ENCODE results near the gene SRSF12.

Gene SRSF12

DNA sequence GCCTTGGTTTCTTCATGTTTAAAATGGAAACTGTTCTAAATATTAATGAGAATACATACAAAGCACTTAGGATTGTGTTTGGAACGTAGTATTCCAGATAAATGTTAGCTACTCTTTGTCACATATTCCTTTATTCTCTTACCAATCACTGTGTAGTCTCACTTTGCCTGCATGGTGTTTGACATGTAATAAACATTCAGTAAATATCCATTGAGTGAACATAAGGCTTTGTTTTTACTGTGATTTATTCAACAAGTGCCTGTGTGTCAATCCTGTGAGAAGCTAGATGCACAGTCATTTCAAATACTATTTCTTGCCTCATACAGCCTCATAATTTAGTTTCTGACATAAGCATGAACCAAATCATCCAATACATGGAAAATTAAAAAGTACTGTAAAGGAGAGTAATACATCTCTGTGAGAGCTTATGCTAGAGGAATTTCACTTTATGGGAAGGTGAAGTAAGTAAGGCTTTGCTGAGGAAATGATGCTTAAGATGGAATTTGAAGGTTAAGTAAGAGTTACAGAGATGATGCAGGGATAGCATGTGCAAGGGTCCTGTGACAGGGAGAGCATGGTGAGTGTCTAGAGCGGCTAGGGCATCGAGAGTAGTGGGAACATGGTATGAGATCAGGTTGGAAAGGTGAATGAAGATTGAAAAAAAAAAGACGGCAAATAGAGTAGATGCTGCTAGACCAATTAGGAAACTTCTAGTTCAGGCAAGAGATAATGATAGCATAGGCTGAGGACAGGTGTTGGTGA is 42.6 kb upstream of the SRSF12 start:
- H3K9ac ChIP-seq (ENCODE audit: low read length), result no peak overlapping the region
- H3K36me3 ChIP-seq (ENCODE audit: low read length), result peaks cover 57% of the 10 kb centered on the region
- H3F3A ChIP-seq (ENCODE audit: insufficient read depth), result peaks cover 13% of the 10 kb centered on the region; the same call in 1 of the 2 replicates
- H3K79me2 ChIP-seq (ENCODE audit: insufficient read depth, low read length), result peaks cover 10% of the 10 kb centered on the region; the same call in 1 of the 2 replicates
- H4K20me1 ChIP-seq (ENCODE audit: low read depth, low read length), result no peaks in the 10 kb centered on the region
- H3K27ac ChIP-seq (ENCODE audit: low read depth, low read length), result no peak overlapping the region
- no peak overlapping the region for H2AFZ ChIP-seq (ENCODE audit: low read depth, low read length, severe bottlenecking)
- H3K9me3 ChIP-seq (ENCODE audit: insufficient read depth, low read length), result no peaks in the 10 kb centered on the region
- TF ChIP-seq EZH2phosphoT487 (conservative IDR thresholded peaks at IDR 0.05; ENCODE audit: low read length), result no peak
- TF ChIP-seq, protein P1, sequence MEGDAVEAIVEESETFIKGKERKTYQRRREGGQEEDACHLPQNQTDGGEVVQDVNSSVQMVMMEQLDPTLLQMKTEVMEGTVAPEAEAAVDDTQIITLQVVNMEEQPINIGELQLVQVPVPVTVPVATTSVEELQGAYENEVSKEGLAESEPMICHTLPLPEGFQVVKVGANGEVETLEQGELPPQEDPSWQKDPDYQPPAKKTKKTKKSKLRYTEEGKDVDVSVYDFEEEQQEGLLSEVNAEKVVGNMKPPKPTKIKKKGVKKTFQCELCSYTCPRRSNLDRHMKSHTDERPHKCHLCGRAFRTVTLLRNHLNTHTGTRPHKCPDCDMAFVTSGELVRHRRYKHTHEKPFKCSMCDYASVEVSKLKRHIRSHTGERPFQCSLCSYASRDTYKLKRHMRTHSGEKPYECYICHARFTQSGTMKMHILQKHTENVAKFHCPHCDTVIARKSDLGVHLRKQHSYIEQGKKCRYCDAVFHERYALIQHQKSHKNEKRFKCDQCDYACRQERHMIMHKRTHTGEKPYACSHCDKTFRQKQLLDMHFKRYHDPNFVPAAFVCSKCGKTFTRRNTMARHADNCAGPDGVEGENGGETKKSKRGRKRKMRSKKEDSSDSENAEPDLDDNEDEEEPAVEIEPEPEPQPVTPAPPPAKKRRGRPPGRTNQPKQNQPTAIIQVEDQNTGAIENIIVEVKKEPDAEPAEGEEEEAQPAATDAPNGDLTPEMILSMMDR (IDR thresholded peaks at IDR 0.05; ENCODE audit: insufficient read depth, low read length, poor library complexity, severe bottlenecking), result no peak
- H3K9me2 ChIP-seq (replicated peaks; ENCODE audit: insufficient read depth, low read length), result no peaks in the 10 kb centered on the region
- no peak overlapping the region for H3K4me2 ChIP-seq (ENCODE audit: low read depth, low read length, poor library complexity, severe bottlenecking)
- no peak overlapping the region for H3K4me3 ChIP-seq (ENCODE audit: insufficient read depth, low read length, poor library complexity, severe bottlenecking)
- no peaks in the 10 kb centered on the region for H3K27me3 ChIP-seq (ENCODE audit: low read length)

GRCh38 chr6:89154131-89154530 is 36.3 kb upstream of the SRSF12 start:
- H3K27ac ChIP-seq (ENCODE audit: low read depth, low read length), result no peak overlapping the region
- H3K36me3 ChIP-seq (ENCODE audit: low read length), result peaks cover 50% of the 10 kb centered on the region
- no peak overlapping the region for H3K4me2 ChIP-seq (ENCODE audit: low read depth, low read length, poor library complexity, severe bottlenecking)
- H2AFZ ChIP-seq (ENCODE audit: low read depth, low read length, severe bottlenecking), result no peak overlapping the region
- H4K20me1 ChIP-seq (ENCODE audit: low read depth, low read length), result peaks cover 8% of the 10 kb centered on the region; the same call in 1 of the 2 replicates
- no peak for TF ChIP-seq EZH2phosphoT487 (conservative IDR thresholded peaks at IDR 0.05; ENCODE audit: low read length)
- TF ChIP-seq, protein P1 (IDR thresholded peaks at IDR 0.05; ENCODE audit: insufficient read depth, low read length, poor library complexity, severe bottlenecking), result no peak
- no peaks in the 10 kb centered on the region for H3K9me2 ChIP-seq (replicated peaks; ENCODE audit: insufficient read depth, low read length)
- H3K4me3 ChIP-seq (ENCODE audit: insufficient read depth, low read length, poor library complexity, severe bottlenecking), result no peak overlapping the region
- H3K79me2 ChIP-seq (ENCODE audit: insufficient read depth, low read length), result peaks cover 48% of the 10 kb centered on the region
- H3K9me3 ChIP-seq (ENCODE audit: insufficient read depth, low read length), result no peaks in the 10 kb centered on the region
- no peak overlapping the region for H3K9ac ChIP-seq (ENCODE audit: low read length)
- peaks cover 3% of the 10 kb centered on the region; the same call in 1 of the 2 replicates for H3F3A ChIP-seq (ENCODE audit: insufficient read depth)
- no peaks in the 10 kb centered on the region for H3K27me3 ChIP-seq (ENCODE audit: low read length)

- no peak for TF ChIP-seq EZH2phosphoT487 (conservative IDR thresholded peaks at IDR 0.05; ENCODE audit: low read length)
- TF ChIP-seq, protein P1 (IDR thresholded peaks at IDR 0.05; ENCODE audit: insufficient read depth, low read length, poor library complexity, severe bottlenecking), result no peak
- H3K9me2 ChIP-seq (replicated peaks; ENCODE audit: insufficient read depth, low read length), result no peaks in the 10 kb centered on the region
- H3K4me3 ChIP-seq (ENCODE audit: insufficient read depth, low read length, poor library complexity, severe bottlenecking), result peak overlapping the region; percentile 22
- peaks cover 8% of the 10 kb centered on the region; the same call in 1 of the 2 replicates for H4K20me1 ChIP-seq (ENCODE audit: low read depth, low read length)
- peaks cover 26% of the 10 kb centered on the region for H3K36me3 ChIP-seq (ENCODE audit: low read length)
- no peaks in the 10 kb centered on the region for H3K27me3 ChIP-seq (ENCODE audit: low read length)
- H3K4me2 ChIP-seq (ENCODE audit: low read depth, low read length, poor library complexity, severe bottlenecking), result peak overlapping the region; percentile 99
- no peak overlapping the region for H3K27ac ChIP-seq (ENCODE audit: low read depth, low read length)
- peaks cover 60% of the 10 kb centered on the region for H3K79me2 ChIP-seq (ENCODE audit: insufficient read depth, low read length)
- H3F3A ChIP-seq (ENCODE audit: insufficient read depth), result peaks cover 19% of the 10 kb centered on the region
- H3K9me3 ChIP-seq (ENCODE audit: insufficient read depth, low read length), result no peaks in the 10 kb centered on the region
- no peak overlapping the region for H3K9ac ChIP-seq (ENCODE audit: low read length)
- no peak overlapping the region for H2AFZ ChIP-seq (ENCODE audit: low read depth, low read length, severe bottlenecking)
Observed at GRCh38 chr6:89148016-89148750, 30.3 kb upstream of the SRSF12 start.

All from SU-DHL-6 (cell line).